ENCODE measurements around the gene FUBP3.

The FUBP3 gene

GRCh38 chr9:130640681-130641080 lies 61.3 kb downstream of the FUBP3 start:
- DNase-seq (ENCODE audit: low read depth in 1 of 2, low spot score in 1 of 2): no peak
- no peak overlapping the region for H3K4me3 ChIP-seq (replicated peaks; ENCODE audit: insufficient read depth, low read length)

GRCh38 chr9:130642926-130643325 lies 63.5 kb downstream of the FUBP3 start:
- no peak for DNase-seq (ENCODE audit: low read depth in 1 of 2, low spot score in 1 of 2)
- Histone ChIP-seq H3K4me3 (replicated peaks; ENCODE audit: insufficient read depth, low read length) (no peak overlapping the region), H3K27me3 (ENCODE audit: insufficient read depth, poor library complexity, severe bottlenecking) (no peaks in the 10 kb centered on the region), H3K27ac (replicated peaks) (no peak overlapping the region)
- no peak for TF ChIP-seq REST (IDR thresholded peaks at IDR 0.05; ENCODE audit: insufficient replicate concordance, low read depth)
- TF ChIP-seq CTCF (IDR thresholded peaks at IDR 0.05; ENCODE audit: insufficient read depth, low read length): no peak
- TF ChIP-seq GABPA (IDR thresholded peaks at IDR 0.05; ENCODE audit: low read depth): no peak
- TF ChIP-seq POLR2AphosphoS5 (IDR thresholded peaks at IDR 0.05; ENCODE audit: low read depth): no peak
- TF ChIP-seq SPI1 (IDR thresholded peaks at IDR 0.05; ENCODE audit: borderline replicate concordance, low read depth): no peak

More at GRCh38 chr9:130640681-130641080, 61.3 kb downstream of the FUBP3 start:
- Histone ChIP-seq H3K27me3 (ENCODE audit: insufficient read depth, poor library complexity, severe bottlenecking) (no peaks in the 10 kb centered on the region), H3K27ac (replicated peaks) (no peak overlapping the region)
- TF ChIP-seq CTCF (IDR thresholded peaks at IDR 0.05; ENCODE audit: insufficient read depth, low read length) (no peak), SPI1 (IDR thresholded peaks at IDR 0.05; ENCODE audit: borderline replicate concordance, low read depth) (no peak), REST (IDR thresholded peaks at IDR 0.05; ENCODE audit: insufficient replicate concordance, low read depth) (no peak), GABPA (IDR thresholded peaks at IDR 0.05; ENCODE audit: low read depth) (no peak), POLR2AphosphoS5 (IDR thresholded peaks at IDR 0.05; ENCODE audit: low read depth) (no peak)

GRCh38 chr9:130651221-130651620 lies 71.8 kb downstream of the FUBP3 start:
- DNase-seq (ENCODE audit: low read depth in 1 of 2, low spot score in 1 of 2): no peak
- no peak for TF ChIP-seq REST (IDR thresholded peaks at IDR 0.05; ENCODE audit: insufficient replicate concordance, low read depth)
- no peak for TF ChIP-seq GABPA (IDR thresholded peaks at IDR 0.05; ENCODE audit: low read depth)
- no peak for TF ChIP-seq CTCF (IDR thresholded peaks at IDR 0.05; ENCODE audit: insufficient read depth, low read length)
- no peak for TF ChIP-seq SPI1 (IDR thresholded peaks at IDR 0.05; ENCODE audit: borderline replicate concordance, low read depth)
- no peak for TF ChIP-seq POLR2AphosphoS5 (IDR thresholded peaks at IDR 0.05; ENCODE audit: low read depth)
- H3K27me3 ChIP-seq (ENCODE audit: insufficient read depth, poor library complexity, severe bottlenecking): peaks cover 14% of the 10 kb centered on the region
- no peak overlapping the region for H3K27ac ChIP-seq (replicated peaks)
- H3K4me3 ChIP-seq (replicated peaks; ENCODE audit: insufficient read depth, low read length): no peak overlapping the region
